SK-N-SH (cell line): Measurements from ENCODE around the gene CSN2. TPM values are rescaled to one million over a fixed set of nuclear protein-coding genes. Genes with fewer than 3 reads are reported as not detected.

Experiments
- CTCF ChIA-PET: fragments of 300-600, 350-600 bp; formaldehyde crosslinking; extraction: SDS; loops from one replicate; lab custom pipeline; 2021; lab: Yijun Ruan, JAX
- POLR2A ChIA-PET: fragments of 350-600 bp; sonication (Branson Sonifier 250); formaldehyde crosslinking; extraction: SDS; loops from one replicate; lab custom pipeline; 2020; ENCODE audit warnings: antibody characterized with exemption, inconsistent platforms; lab: Yijun Ruan, JAX
- DNase-seq: peaks from one replicate; pipeline ENCODE4 v3.0.0; 2012
- H2AFZ ChIP-seq: fragments of 200-600 bp; sonication (generic); 2 replicates; pipeline ENCODE4 v1.8.1; 2016; ENCODE audit warnings: antibody characterized with exemption, mild to moderate bottlenecking, low read depth
- H3F3A ChIP-seq: fragments of 200-600 bp; sonication (generic); replicated peaks from 2 replicates; pipeline ENCODE3; 2016; ENCODE audit warnings: antibody characterized with exemption, mild to moderate bottlenecking; ENCODE audit not compliant: insufficient read depth
- H3K27ac ChIP-seq, 2 experiments: fragments of 200-500 bp in 1 of 2; fragments of 200-600 bp in 1 of 2; sonication (Bioruptor generic) in 1 of 2; sonication (generic), shearing (Covaris generic) in 1 of 2; 2 replicates each; pipeline versions ENCODE4 v1.5.1 to v1.6.1; 2014 to 2016; ENCODE audit warnings: low read depth in 2 of 2, inconsistent platforms in 1 of 2, low read length in 1 of 2, mild to moderate bottlenecking in 1 of 2, mixed read lengths in 1 of 2
- H3K27me3 ChIP-seq: fragments of 200-600 bp; sonication (generic), shearing (Covaris generic); 2 replicates; pipeline ENCODE4 v1.6.1; 2016; ENCODE audit warnings: mixed run types; ENCODE audit not compliant: insufficient read depth
- H3K36me3 ChIP-seq, 2 experiments: fragments of 200-500 bp in 1 of 2; fragments of 200-600 bp in 1 of 2; sonication (Bioruptor generic) in 1 of 2; sonication (generic) in 1 of 2; replicated peaks in 1 of 2; 2 replicates each; pipeline versions ENCODE3 to v1.5.1; 2014 to 2016; ENCODE audit warnings: low read length in 1 of 2, mild to moderate bottlenecking in 1 of 2; ENCODE audit not compliant: insufficient read depth in 2 of 2, control insufficient read depth in 1 of 2
- H3K4me1 ChIP-seq, 2 experiments: fragments of 200-500 bp in 1 of 2; fragments of 200-600 bp in 1 of 2; sonication (Bioruptor generic) in 1 of 2; sonication (generic), shearing (Covaris generic) in 1 of 2; 2 replicates each; pipeline versions ENCODE4 v1.5.1 to v1.6.1; 2014 to 2016; ENCODE audit warnings: low read depth in 1 of 2, low read length in 1 of 2, mixed run types in 1 of 2; ENCODE audit not compliant: insufficient read depth in 2 of 2, control insufficient read depth in 1 of 2
- H3K4me2 ChIP-seq: fragments of 200-600 bp; sonication (generic), shearing (Covaris generic); 2 replicates; pipeline ENCODE4 v1.6.1; 2017; ENCODE audit warnings: mixed run types
- H3K4me3 ChIP-seq, 2 experiments: fragments of 200-500 bp in 1 of 2; fragments of 200-600 bp in 1 of 2; sonication (Bioruptor generic) in 1 of 2; sonication (generic), shearing (Covaris generic) in 1 of 2; 2 replicates each; pipeline versions ENCODE4 v1.5.1 to v1.8.1; 2014 to 2016; ENCODE audit warnings: low read depth in 2 of 2, inconsistent platforms in 1 of 2, low read length in 1 of 2, mild to moderate bottlenecking in 1 of 2, mixed read lengths in 1 of 2, moderate library complexity in 1 of 2
- H3K79me2 ChIP-seq: fragments of 200-600 bp; sonication (generic); 2 replicates; pipeline ENCODE4 v1.8.1; 2017; ENCODE audit warnings: mild to moderate bottlenecking; ENCODE audit not compliant: insufficient read depth
- H3K9ac ChIP-seq: fragments of 200-600 bp; sonication (generic); 2 replicates; pipeline ENCODE4 v1.6.1; 2017; ENCODE audit warnings: mixed run types
- H3K9me2 ChIP-seq: fragments of 200-600 bp; sonication (generic); 2 replicates; pipeline ENCODE4 v1.6.1; 2017; ENCODE audit warnings: mixed run types
- H3K9me3 ChIP-seq: fragments of 200-600 bp; sonication (generic); 2 replicates; pipeline ENCODE4 v1.6.1; 2017; ENCODE audit warnings: mixed run types, mild to moderate bottlenecking, moderate library complexity
- H4K20me1 ChIP-seq: fragments of 200-600 bp; sonication (generic); 2 replicates; pipeline ENCODE4 v1.6.1; 2017; ENCODE audit warnings: mild to moderate bottlenecking, mixed run types; ENCODE audit not compliant: insufficient read depth
- CHD2 ChIP-seq: fragments of 150-350 bp; IDR thresholded peaks from 2 replicates; pipeline ENCODE4 v1.6.1; 2018; ENCODE audit warnings: low read length; ENCODE audit not compliant: partially characterized antibody
- ELF1 ChIP-seq: IDR thresholded peaks from 2 replicates; pipeline ENCODE4 v1.4.0; 2012
- FOXM1 ChIP-seq: IDR thresholded peaks from 2 replicates; pipeline ENCODE4 v1.4.0; 2012; ENCODE audit warnings: low read depth, mild to moderate bottlenecking
- GABPA ChIP-seq: IDR thresholded peaks from 2 replicates; pipeline ENCODE4 v1.4.0; 2012; ENCODE audit warnings: low read depth, mild to moderate bottlenecking
- GATA2 ChIP-seq: sonication (generic); formaldehyde crosslinking; IDR thresholded peaks from 2 replicates; pipeline ENCODE4 v1.5.0; 2020; ENCODE audit warnings: mild to moderate bottlenecking, missing genetic modification reagents
- IRF3 ChIP-seq: fragments of 150-350 bp; IDR thresholded peaks from 2 replicates; pipeline ENCODE4 v1.6.1; 2016; ENCODE audit warnings: mild to moderate bottlenecking, low read depth, low read length
- JUND ChIP-seq: IDR thresholded peaks from 2 replicates; pipeline ENCODE4 v1.4.0; 2012
- MAX ChIP-seq: IDR thresholded peaks from 2 replicates; pipeline ENCODE4 v1.4.0; 2012; ENCODE audit warnings: low read depth
- MEF2A ChIP-seq: IDR thresholded peaks from 2 replicates; pipeline ENCODE4 v1.4.0; 2012; ENCODE audit warnings: low read depth, borderline replicate concordance
- MXI1 ChIP-seq: IDR thresholded peaks from 2 replicates; pipeline ENCODE4 v1.6.1; 2012; ENCODE audit warnings: mild to moderate bottlenecking, low read depth, low read length, improper control_type of control experiment
- NRF1 ChIP-seq: IDR thresholded peaks from 2 replicates; pipeline ENCODE4 v1.6.1; 2012; ENCODE audit warnings: low read depth, mild to moderate bottlenecking, low read length
- RCOR1 ChIP-seq: fragments of 150-350 bp; IDR thresholded peaks from 2 replicates; pipeline ENCODE4 v1.6.1; 2017; ENCODE audit warnings: antibody characterized with exemption, low read length
- REST ChIP-seq: IDR thresholded peaks from 2 replicates; pipeline ENCODE4 v1.6.1; 2012; ENCODE audit warnings: mild to moderate bottlenecking, low read depth, low read length, moderate library complexity
- TEAD4 ChIP-seq: IDR thresholded peaks from 2 replicates; pipeline ENCODE4 v1.4.0; 2012; ENCODE audit warnings: mild to moderate bottlenecking, borderline replicate concordance; ENCODE audit not compliant: insufficient read depth
- USF2 ChIP-seq: fragments of 150-350 bp; IDR thresholded peaks from 2 replicates; pipeline ENCODE4 v1.6.1; 2017; ENCODE audit warnings: antibody characterized with exemption, low read length, low read depth, borderline replicate concordance
- ZBTB33 ChIP-seq: IDR thresholded peaks from 2 replicates; pipeline ENCODE4 v1.4.0; 2012; ENCODE audit warnings: low read depth, borderline replicate concordance
- WGBS: methylation state at CpG from one replicate; pipeline ENCODE4 v1.1.6; 2017; ENCODE audit warnings: low lambda C conversion rate; 5-methylcytosine and 5-hydroxymethylcytosine counted together
- polyA plus RNA-seq, 3 experiments: library from polyadenylated mRNA; depleted of rRNA; stranded (reverse); fragments of >200 nt; gene quantifications; 2 replicates each; pipeline ENCODE4 v1.2.3, GENCODE V29; 2012

CSN2 gene
- polyA plus RNA-seq, 1 of the 3 experiments (the other 2 are of a cell fraction): not detected

- no peaks in the 10 kb centered on the region for H3K27me3 ChIP-seq
- CTCF ChIA-PET: no interaction called here
Observed at GRCh38 chr4:69909195-69909594, 56.3 kb downstream of the CSN2 start.

GRCh38 chr4:69907151-69907550 lies 58.4 kb downstream of the CSN2 start:
- Histone ChIP-seq H4K20me1 (no peaks in the 10 kb centered on the region), H3K9me2 (no peaks in the 10 kb centered on the region), H3K27ac (no peak overlapping the region), H3K4me1 (no peaks in the 10 kb centered on the region), H3K9ac (no peak overlapping the region), H3K36me3 (no peaks in the 10 kb centered on the region), H2AFZ (no peak overlapping the region), H3F3A (no peaks in the 10 kb centered on the region), H3K4me2 (no peak overlapping the region), H3K79me2 (no peaks in the 10 kb centered on the region), H3K9me3 (no peaks in the 10 kb centered on the region), H3K4me3 (no peak overlapping the region), H3K27me3 (no peaks in the 10 kb centered on the region)
- 5% methylated on average over 1 of the region's 1 CpG for WGBS
- ChIA-PET CTCF (no interaction called here), POLR2A (no interaction called here)
- no peak for DNase-seq
- TF ChIP-seq RCOR1: no peak
- no peak for TF ChIP-seq TEAD4
- no peak for TF ChIP-seq IRF3
- TF ChIP-seq CHD2: no peak
- TF ChIP-seq REST: no peak
- no peak for TF ChIP-seq MXI1
- TF ChIP-seq GABPA: no peak
- TF ChIP-seq FOXM1: no peak
- no peak for TF ChIP-seq MEF2A
- TF ChIP-seq NRF1: no peak
- no peak for TF ChIP-seq ELF1
- no peak for TF ChIP-seq JUND
- TF ChIP-seq GATA2: no peak

More at GRCh38 chr4:69909195-69909594, 56.3 kb downstream of the CSN2 start:
- POLR2A ChIA-PET: no interaction called here
- Histone ChIP-seq H3K79me2 (no peaks in the 10 kb centered on the region), H3F3A (no peaks in the 10 kb centered on the region), H3K9me2 (no peaks in the 10 kb centered on the region)
- no peak for TF ChIP-seq USF2
- TF ChIP-seq MAX: no peak
- TF ChIP-seq ZBTB33: no peak
- TF ChIP-seq MEF2A: no peak
- TF ChIP-seq, all 33 proteins: peak for 0
- H3K4me3 ChIP-seq: no peak overlapping the region
- no peaks in the 10 kb centered on the region for H4K20me1 ChIP-seq
- no peaks in the 10 kb centered on the region for H3K4me1 ChIP-seq
- no peaks in the 10 kb centered on the region for H3K36me3 ChIP-seq
- H3K27ac ChIP-seq: no peak overlapping the region
- H2AFZ ChIP-seq: no peak overlapping the region
- no peak for DNase-seq
- no peaks in the 10 kb centered on the region for H3K9me3 ChIP-seq
- no peak overlapping the region for H3K4me2 ChIP-seq
- WGBS: 21% methylated on average over 4 of the region's 4 CpGs
- H3K9ac ChIP-seq: no peak overlapping the region
